Measurements from ENCODE around the gene PADI3.

DNA sequence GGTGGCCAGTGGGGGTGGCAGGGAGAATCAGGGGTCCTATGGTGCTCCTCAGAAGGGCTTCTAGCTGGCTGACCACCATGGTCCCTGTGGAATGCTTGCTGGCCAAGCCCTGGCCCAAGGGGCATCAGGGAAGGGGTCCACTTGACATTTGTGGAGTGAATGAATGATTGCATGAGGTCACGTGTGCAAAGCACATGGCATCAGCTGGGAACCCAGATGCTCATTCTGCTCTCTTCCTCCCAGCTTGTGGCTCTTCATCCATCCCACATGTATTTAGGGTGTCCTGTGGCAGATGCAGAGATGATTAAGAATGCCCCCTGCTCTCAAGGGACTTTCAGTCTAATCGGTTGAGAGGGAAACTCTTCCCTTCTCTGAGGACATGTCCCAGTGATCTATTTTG lies 32.0 kb downstream of the PADI3 start:
- no peak for TF ChIP-seq GATA3 (IDR thresholded peaks at IDR 0.05; ENCODE audit: low read depth, low read length)
- no peak for TF ChIP-seq GATA2 (IDR thresholded peaks at IDR 0.05; ENCODE audit: low read depth, low read length)

Data from SH-SY5Y (cell line).